ENCODE results near the gene APOA5.
"Not testable (repeated sequence)": the region's sequence is repeated elsewhere in the genome, so short reads cannot be mapped to it uniquely, and the experiment has no call there.

Gene APOA5

DNA sequence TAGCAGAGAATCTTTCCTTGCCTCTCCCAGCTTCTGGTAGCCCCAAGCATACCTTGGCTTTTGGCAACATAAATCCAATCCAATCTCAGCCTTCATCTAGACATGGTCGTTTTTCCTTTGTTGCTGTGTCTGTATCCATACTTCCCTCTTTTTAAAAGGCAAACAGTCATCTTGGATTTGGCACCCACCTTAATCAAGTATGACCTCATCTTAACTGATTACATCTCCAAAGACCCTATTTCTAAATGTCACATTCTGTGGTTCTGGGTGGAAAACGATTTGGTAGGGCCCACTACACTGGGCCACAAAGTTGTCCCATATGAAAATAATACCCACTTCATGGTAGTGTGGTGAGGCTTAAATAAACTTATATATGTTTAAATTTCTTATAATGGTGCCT, 19.7 kb downstream of the APOA5 start:
- DNase-seq, result no peak

GRCh38 chr11:116762132-116762531, 29.5 kb downstream of the APOA5 start:
- DNase-seq, result no peak

- DNase-seq, result not testable (repeated sequence)
These were observed 35.6 kb downstream of the APOA5 start for GRCh38 chr11:116756044-116756443.

- DNase-seq, result no peak
These were observed 41.5 kb downstream of the APOA5 start for GRCh38 chr11:116750070-116750718.

DNA sequence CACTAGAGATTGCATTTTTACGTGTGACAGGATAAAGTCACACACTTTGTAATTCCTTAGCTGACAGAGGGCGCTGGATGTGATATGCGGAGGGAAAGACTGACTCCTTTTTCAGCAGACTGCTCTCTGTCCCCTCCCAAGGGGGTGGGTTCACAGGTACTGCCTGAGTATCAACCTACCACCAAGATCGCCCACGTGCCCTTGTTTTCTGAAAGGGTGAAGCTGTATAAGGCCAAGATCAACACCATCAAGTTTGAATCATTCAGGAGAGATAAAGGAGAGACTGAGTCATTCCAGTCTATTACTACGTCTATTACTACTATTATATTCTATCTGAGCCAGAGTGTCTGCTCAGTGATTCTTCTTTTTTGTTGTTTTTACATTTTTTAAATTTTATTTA, 49.6 kb downstream of the APOA5 start:
- DNase-seq, result no peak

- DNase-seq, result no peak
These were observed 50.9 kb downstream of the APOA5 start for GRCh38 chr11:116740741-116741140.

Data from NCI-H526 (cell line).